GM19099 (cell line): ENCODE measurements around the gene RAB7A.

Source experiments
- POLR2A ChIP-seq: IDR thresholded peaks from 3 replicates; pipeline ENCODE4 v1.6.1; 2011; ENCODE audit warnings: low read depth; ENCODE audit not compliant: insufficient read length; ENCODE audit errors: extremely low read depth

The RAB7A gene

DNA sequence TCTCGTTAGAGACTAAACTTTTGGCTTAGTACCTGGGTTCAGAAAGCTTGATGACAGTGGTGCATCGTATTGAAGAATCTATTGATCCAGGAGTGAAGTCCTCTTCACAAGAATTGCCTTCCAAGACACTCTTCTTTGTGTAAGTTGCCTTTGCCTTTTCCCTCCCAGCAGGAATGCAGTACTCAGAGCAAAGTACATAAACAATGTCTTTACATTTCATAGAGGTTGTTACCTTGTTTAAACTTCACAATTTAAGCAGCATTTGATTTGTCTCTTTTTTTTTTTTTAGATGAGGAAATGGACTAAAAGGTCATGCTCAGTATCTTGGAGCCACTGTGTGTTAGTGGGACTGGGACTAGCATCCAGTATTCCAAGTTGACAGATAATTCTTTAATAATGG lies 9.9 kb downstream of the RAB7A start:
- no peak for TF ChIP-seq POLR2A

DNA sequence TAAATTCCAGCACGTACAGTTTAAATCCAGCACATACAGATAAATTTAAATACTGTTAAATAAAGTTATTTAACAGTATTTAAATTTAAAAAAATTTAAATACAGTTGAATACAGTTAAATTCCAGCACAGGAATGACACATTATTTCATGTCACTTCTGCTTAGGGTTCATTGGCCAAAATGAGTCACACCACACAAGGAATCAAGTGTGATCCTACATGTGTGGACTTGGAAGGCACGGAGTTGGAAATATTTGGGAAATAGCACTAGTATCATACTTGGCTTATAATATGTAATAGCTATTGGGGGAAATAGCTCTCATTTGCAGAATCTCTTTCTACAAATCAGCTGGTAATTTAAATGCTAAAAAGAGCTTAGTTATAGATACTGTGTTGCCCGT lies 10.6 kb downstream of the RAB7A start:
- no peak for TF ChIP-seq POLR2A

GRCh38 chr3:128740621-128741020 lies 14.6 kb downstream of the RAB7A start:
- TF ChIP-seq POLR2A = no peak

GRCh38 chr3:128742821-128743594 lies 17.0 kb downstream of the RAB7A start:
- no peak for TF ChIP-seq POLR2A

DNA sequence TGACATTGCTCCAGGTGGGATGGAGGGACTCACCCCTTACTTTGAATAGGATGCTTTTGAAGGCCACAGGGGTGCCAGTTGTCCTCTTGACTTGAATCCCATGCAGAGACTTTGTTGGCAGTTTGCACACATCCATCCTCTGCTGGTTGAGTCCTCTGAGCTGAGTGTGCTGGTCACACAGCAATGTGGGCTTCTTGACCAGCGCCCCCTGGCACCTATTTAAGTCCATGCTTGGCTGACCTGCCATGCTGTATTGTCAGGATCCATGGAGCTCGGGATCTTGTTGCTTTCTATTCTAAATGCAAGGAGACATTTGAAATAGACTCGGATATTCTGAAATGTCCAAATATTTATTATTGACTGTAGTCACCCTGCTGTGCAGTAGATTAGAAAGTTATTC lies 19.8 kb downstream of the RAB7A start:
- TF ChIP-seq POLR2A = no peak

- TF ChIP-seq POLR2A = no peak
These were observed 20.9 kb downstream of the RAB7A start for GRCh38 chr3:128746881-128747280.

- no peak for TF ChIP-seq POLR2A
These were observed 22.6 kb downstream of the RAB7A start for GRCh38 chr3:128748557-128748956.

DNA sequence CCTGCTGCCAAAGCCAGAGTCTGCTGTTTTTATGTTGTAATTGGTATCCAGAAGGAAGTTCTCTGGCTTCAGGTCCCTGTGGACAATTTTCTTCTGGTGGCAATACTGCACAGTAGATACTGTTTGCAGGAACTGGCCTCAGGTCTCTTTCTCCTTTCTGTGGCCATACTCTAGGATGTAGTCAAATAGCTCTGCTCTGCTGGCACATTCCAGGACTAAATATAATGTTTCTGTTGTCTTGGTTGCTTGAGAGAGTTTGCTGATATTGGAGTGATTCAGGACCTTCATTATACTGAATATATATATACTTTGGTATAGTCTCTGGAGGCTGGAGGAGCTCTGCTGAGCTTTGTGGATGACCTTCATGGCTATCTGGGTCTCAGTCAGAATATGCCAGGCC lies 23.1 kb downstream of the RAB7A start:
- TF ChIP-seq POLR2A = no peak

- TF ChIP-seq POLR2A = no peak
These were observed 27.7 kb downstream of the RAB7A start for GRCh38 chr3:128753715-128754114.

GRCh38 chr3:128760042-128760441 lies 34.1 kb downstream of the RAB7A start:
- TF ChIP-seq POLR2A = no peak

DNA sequence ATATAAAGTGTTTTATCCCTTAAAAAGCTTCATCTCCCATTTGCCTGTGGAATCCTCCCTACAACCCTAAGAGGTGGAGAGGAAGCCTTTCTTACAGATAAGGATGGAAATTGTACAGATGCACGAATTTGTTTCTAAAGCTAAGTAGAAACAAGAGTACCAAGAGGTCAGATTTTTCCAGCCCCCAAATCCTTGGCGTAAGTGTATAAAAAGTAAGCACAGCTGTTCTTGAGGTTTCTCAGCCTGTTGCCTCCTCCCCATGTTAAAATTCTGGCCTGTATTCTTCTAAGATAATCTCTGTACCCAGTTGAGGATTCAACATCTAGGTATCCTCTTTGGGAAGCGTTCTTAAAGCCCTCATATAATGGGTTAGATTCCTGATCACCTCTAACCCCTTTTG lies 34.9 kb downstream of the RAB7A start:
- no peak for TF ChIP-seq POLR2A

DNA sequence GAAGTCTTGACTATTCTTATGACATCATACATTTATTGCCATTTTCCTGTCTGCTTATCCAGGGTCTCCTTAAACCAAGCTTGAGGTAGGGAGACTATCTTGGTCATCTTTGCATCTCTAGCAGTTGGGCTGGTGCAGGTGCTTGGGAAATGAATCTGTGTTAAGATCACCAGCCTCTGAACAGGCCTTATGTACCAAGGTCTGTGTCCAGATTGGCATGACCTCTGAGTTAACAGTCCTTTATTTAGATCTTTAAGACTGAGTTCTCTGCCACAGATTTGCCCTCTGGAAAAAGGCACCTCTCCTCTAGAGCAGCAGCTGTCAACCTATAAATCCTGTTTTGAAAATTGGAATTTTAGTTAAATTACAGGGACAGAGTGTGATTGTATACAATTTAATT lies 35.4 kb downstream of the RAB7A start:
- TF ChIP-seq POLR2A = no peak

GRCh38 chr3:128763967-128764366 lies 38.0 kb downstream of the RAB7A start:
- no peak for TF ChIP-seq POLR2A

GRCh38 chr3:128764863-128765262 lies 38.9 kb downstream of the RAB7A start:
- no peak for TF ChIP-seq POLR2A

DNA sequence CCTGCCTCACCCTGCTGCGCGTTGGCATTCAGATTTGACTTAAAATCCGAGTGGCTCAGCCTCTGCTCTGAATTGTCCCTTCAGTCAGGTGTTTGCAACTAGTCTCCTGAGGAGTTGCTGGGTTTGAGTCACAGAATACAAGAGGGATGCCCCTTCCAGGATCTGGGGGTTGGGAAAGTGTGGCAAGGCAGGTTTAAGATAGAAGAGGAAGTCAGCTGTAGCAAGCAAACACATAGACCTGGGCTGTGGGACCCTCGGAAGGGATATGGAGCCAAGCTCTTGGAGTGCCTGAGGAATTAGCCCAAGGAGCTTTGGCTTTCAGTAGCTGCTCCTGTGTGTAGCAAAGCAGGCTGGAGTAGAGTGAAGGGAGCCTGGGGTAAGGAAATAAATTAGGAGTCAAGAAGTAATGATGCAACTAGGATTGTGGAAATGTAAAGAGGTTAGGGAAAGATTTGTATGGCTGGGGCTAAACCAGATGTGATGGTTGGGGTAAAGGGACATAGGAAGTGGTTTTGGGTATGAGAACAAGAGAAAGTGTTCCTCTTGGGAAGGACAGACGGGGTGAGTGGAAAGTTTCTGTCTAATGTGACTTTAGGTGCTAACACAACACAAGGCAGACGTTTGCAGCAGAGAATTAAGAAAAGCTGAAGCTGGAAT lies 41.2 kb downstream of the RAB7A start:
- TF ChIP-seq POLR2A = no peak

- no peak for TF ChIP-seq POLR2A
These were observed 42.5 kb downstream of the RAB7A start for GRCh38 chr3:128768471-128768870.
